Lung (tissue), 12 donors: ENCODE measurements around the gene STPG3. TPM values are rescaled to one million over a fixed set of nuclear protein-coding genes. Genes with fewer than 3 reads are reported as not detected.

Experiments
- ATAC-seq: fragments of 200-7000 bp; cut with Tn5 transposase; one replicate; pipeline ENCODE4 v1.9.1; 2020; ENCODE audit warnings: moderate number of reproducible peaks; ENCODE audit not compliant: insufficient read depth, low FRiP score
- DNase-seq, 3 donors: peaks; one replicate each; pipeline ENCODE4 v3.0.0-alpha.2; 2013 to 2017
- H3K27ac ChIP-seq, 2 donors: one replicate each; pipeline ENCODE4 v1.5.1; 2013; ENCODE audit warnings: mild to moderate bottlenecking in 2 of 2, moderate library complexity in 2 of 2, control low read depth in 1 of 2, inconsistent platforms in 1 of 2, low read depth in 1 of 2, low read length in 1 of 2
- H3K27me3 ChIP-seq, 3 donors: one replicate each; pipeline ENCODE4 v1.5.1; 2013; ENCODE audit warnings: low read length in 2 of 3; ENCODE audit not compliant: control insufficient read depth in 3 of 3, insufficient read depth in 3 of 3
- H3K36me3 ChIP-seq, 4 donors: one replicate each; pipeline ENCODE4 v1.5.1; 2013; ENCODE audit warnings: low read length in 4 of 4, mild to moderate bottlenecking in 1 of 4, moderate library complexity in 1 of 4; ENCODE audit not compliant: control insufficient read depth in 4 of 4, insufficient read depth in 4 of 4
- H3K4me1 ChIP-seq, 5 donors: one replicate each; pipeline ENCODE4 v1.5.1; 2013; ENCODE audit warnings: low read length in 5 of 5, mild to moderate bottlenecking in 2 of 5, moderate library complexity in 1 of 5; ENCODE audit not compliant: control insufficient read depth in 5 of 5, insufficient read depth in 5 of 5
- H3K4me3 ChIP-seq: one replicate; pipeline ENCODE4 v1.5.1; 2013; ENCODE audit warnings: mild to moderate bottlenecking, control low read depth, moderate library complexity
- H3K9ac ChIP-seq, 2 donors: one replicate each; pipeline ENCODE4 v1.5.1; 2013; ENCODE audit warnings: low read length in 2 of 2, control low read depth in 1 of 2; ENCODE audit not compliant: insufficient read depth in 1 of 2
- H3K9me3 ChIP-seq, 4 donors: one replicate each; pipeline ENCODE4 v1.5.1; 2013; ENCODE audit warnings: low read length in 3 of 4, mild to moderate bottlenecking in 1 of 4, moderate library complexity in 1 of 4; ENCODE audit not compliant: control insufficient read depth in 4 of 4, insufficient read depth in 3 of 4
- WGBS, 2 donors: extraction: QIAGEN DNeasy Blood & Tissue Kit; methylation state at CpG; one replicate each; pipeline ENCODE4 v1.1.7; 2013; 5-methylcytosine and 5-hydroxymethylcytosine counted together
- polyA plus RNA-seq, 2 donors: library from polyadenylated mRNA; stranded (reverse); fragments of 200-250 nt; gene quantifications; one replicate each; pipeline ENCODE4 v1.2.1, GENCODE V29; 2013
- total RNA-seq, 2 donors: library from RNA; depleted of rRNA in 1 of 2; stranded (reverse); fragments of >200 nt in 1 of 2; gene quantifications; one replicate each; pipeline ENCODE4 v1.2.1, GENCODE V29; 2014 to 2021
- TF ChIP-seq, protein P1 (sequence below): IDR thresholded peaks from 2 replicates; pipeline ENCODE4 v1.5.1; 2012; ENCODE audit warnings: mild to moderate bottlenecking; ENCODE audit errors: control extremely low read depth, extremely low read depth
- donor health status: control.
- donor health status: control.
- donor health status: Bipolar disorder and iron deficiency.
- donor health status: healthy.
- donor health status: DM: yes; HTN: yes; CAD: no.

The STPG3 gene
- total and polyA plus RNA-seq, 4 donors = 0.18 TPM; not detected in 3

DNA sequence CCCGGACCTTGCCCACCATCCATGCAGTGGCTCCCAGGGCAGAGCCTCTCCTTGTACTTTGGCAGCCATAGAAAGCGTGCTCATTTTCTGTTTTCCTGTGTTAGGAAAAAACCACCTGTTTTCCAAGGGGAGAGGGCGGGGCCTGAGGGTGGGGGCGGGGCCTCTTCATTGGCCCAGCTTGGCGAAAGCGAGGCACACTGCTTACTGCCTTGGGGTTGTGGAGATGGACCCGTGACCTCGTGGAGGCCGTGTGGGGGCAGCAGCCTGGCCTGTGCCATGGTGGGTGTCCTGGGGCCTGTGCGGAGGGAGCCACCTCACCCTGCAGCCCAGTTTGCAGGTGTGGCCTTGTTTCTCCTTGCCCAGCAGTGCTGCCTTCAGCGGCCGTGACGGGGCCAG lies 22.0 kb downstream of the STPG3 start:
- Histone ChIP-seq H3K36me3 (peaks cover 5 to 19% (median 10%) of the 10 kb centered on the region in 4 donors), H3K9me3 (no peaks in the 10 kb centered on the region), H3K4me1 (peaks cover 3 to 31% (median 5%) of the 10 kb centered on the region in 5 donors), H3K4me3 (no peak overlapping the region), H3K9ac (no peak overlapping the region), H3K27ac (no peak overlapping the region), H3K27me3 (no peaks in the 10 kb centered on the region)
- TF ChIP-seq, protein P1, sequence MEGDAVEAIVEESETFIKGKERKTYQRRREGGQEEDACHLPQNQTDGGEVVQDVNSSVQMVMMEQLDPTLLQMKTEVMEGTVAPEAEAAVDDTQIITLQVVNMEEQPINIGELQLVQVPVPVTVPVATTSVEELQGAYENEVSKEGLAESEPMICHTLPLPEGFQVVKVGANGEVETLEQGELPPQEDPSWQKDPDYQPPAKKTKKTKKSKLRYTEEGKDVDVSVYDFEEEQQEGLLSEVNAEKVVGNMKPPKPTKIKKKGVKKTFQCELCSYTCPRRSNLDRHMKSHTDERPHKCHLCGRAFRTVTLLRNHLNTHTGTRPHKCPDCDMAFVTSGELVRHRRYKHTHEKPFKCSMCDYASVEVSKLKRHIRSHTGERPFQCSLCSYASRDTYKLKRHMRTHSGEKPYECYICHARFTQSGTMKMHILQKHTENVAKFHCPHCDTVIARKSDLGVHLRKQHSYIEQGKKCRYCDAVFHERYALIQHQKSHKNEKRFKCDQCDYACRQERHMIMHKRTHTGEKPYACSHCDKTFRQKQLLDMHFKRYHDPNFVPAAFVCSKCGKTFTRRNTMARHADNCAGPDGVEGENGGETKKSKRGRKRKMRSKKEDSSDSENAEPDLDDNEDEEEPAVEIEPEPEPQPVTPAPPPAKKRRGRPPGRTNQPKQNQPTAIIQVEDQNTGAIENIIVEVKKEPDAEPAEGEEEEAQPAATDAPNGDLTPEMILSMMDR = no peak
- no peak for ATAC-seq
- WGBS, 2 donors = 84 to 91% methylated on average over 13 of the region's 13 CpGs
- no peak for DNase-seq

DNA sequence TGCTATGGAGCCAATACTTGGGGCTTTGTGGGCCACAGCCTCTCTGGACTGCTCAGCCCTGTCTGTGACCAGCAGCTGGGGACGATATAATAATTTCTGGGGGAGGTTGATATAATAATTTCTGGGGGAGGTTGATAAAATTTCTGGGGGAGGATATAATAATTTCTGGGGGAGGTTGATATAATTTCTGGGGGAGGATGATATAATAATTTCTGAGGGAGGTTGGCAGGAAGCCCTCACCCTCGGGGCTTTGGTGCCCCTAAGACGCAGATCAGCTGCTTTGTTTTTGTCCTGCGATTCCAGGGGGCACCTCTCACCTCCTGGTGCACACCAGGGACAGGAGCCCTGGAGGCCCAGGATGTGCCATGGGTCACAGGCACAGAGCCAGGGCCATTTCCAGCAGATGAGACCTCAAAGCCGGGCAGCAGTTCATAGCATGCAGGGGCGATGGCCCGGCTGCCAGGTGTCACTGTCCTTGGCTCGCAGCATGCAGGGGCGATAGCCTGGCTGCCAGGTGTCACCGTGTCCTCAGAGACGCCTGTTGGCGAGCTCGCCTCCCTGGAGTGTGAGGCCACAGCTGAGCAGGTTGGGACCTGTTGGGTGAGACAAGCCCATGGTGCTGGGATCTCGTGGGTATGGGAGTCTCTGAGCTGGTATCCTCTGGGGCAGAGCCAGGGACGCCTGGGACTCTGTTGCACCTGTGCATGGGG lies 22.7 kb downstream of the STPG3 start:
- no peak overlapping the region for H3K9ac ChIP-seq
- no peaks in the 10 kb centered on the region for H3K9me3 ChIP-seq
- TF ChIP-seq, protein P1 = no peak
- 77 to 81% methylated on average over 15 of the region's 15 CpGs for WGBS, 2 donors
- DNase-seq (no peak), ATAC-seq (no peak)
- no peak overlapping the region for H3K4me3 ChIP-seq
- peaks cover 3 to 31% (median 4%) of the 10 kb centered on the region in 5 donors for H3K4me1 ChIP-seq
- peak overlapping the region in 1 of 2 donors; percentile 69 for H3K27ac ChIP-seq
- peaks cover 5 to 19% (median 10%) of the 10 kb centered on the region in 4 donors for H3K36me3 ChIP-seq
- no peaks in the 10 kb centered on the region for H3K27me3 ChIP-seq

DNA sequence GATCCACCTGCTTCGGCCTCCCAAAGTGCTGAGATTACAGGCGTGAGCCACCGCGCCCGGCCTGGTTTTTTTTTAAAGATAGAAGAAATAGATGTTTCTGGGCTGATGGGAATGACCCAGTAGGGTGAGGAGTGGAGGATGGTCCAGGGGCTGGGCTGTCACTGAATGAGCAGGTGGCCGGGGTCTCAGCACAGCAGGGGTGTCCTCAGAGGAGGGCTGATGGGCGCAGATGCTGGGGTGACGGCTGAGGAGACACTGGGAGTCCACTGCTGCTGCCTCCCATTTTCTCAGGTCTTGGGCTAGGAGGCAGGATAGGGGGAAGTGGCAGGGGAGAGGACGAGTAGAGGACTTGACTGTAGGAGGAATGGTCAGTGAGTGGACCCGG lies 24.1 kb downstream of the STPG3 start:
- H3K27ac ChIP-seq = peak overlapping the region in 1 of 2 donors; percentile 97
- 81 to 86% methylated on average over 10 of the region's 10 CpGs for WGBS, 2 donors
- H3K4me1 ChIP-seq = peaks cover 0 to 30% (median 4%) of the 10 kb centered on the region in 5 donors
- ATAC-seq (no peak), DNase-seq (no peak)
- H3K36me3 ChIP-seq = peaks cover 3 to 33% (median 12%) of the 10 kb centered on the region in 4 donors
- no peak overlapping the region for H3K9ac ChIP-seq
- H3K27me3 ChIP-seq = no peaks in the 10 kb centered on the region
- H3K9me3 ChIP-seq = peaks cover 0 to 4% (median 0%) of the 10 kb centered on the region in 4 donors
- H3K4me3 ChIP-seq = peak overlapping the region; percentile 7
- TF ChIP-seq, protein P1 = no peak
